ENCODE results near the gene SP8. TPM values are rescaled to one million over a fixed set of nuclear protein-coding genes. Genes with fewer than 3 reads are reported as not detected.

SP8 gene
- total and polyA plus RNA-seq, 9 of the 15 experiments (the other 6 are each of a cell fraction or from before 2014, with no cell fraction given): 0.04 to 1.2 (median 0.19) TPM

- TF ChIP-seq BRF2 (IDR thresholded peaks at IDR 0.05; ENCODE audit: borderline replicate concordance, insufficient read depth, insufficient read length): no peak
- TF ChIP-seq ZNF511 (CRISPR knock-in tag; IDR thresholded peaks at IDR 0.05): no peak
- TF ChIP-seq CREB1 (IDR thresholded peaks at IDR 0.05): peak; percentile 91
- peak; percentile 49; the same call in 1 of the 2 replicates for TF ChIP-seq CREB1 (CRISPR knock-in tag; IDR thresholded peaks at IDR 0.05)
- TF ChIP-seq ZKSCAN3 (CRISPR knock-in tag; IDR thresholded peaks at IDR 0.05): no peak
- TF ChIP-seq ZBED1 (IDR thresholded peaks at IDR 0.05): no peak
- TF ChIP-seq CBX3 (IDR thresholded peaks at IDR 0.05; ENCODE audit: borderline replicate concordance in 1 of 2, low read length in 2 of 2): peak in 1 of 2 experiments; percentile 23; a peak in 1 of 3 replicates
- peak; percentile 87 for TF ChIP-seq NKRF (IDR thresholded peaks at IDR 0.05; ENCODE audit: borderline replicate concordance)
- TF ChIP-seq SP2 (IDR thresholded peaks at IDR 0.05; ENCODE audit: extremely low read depth, low read depth, low read length, poor library complexity, severe bottlenecking): no peak
- peak; percentile 45; the same call in 1 of the 2 replicates for TF ChIP-seq HDAC2 (IDR thresholded peaks at IDR 0.05)
- TF ChIP-seq ZNF695 (CRISPR knock-in tag; IDR thresholded peaks at IDR 0.05): no peak
- peak; percentile 92 for TF ChIP-seq TCF7L2 (IDR thresholded peaks at IDR 0.05; ENCODE audit: low read depth, low read length)
- no peak for TF ChIP-seq POLR2H (tag; IDR thresholded peaks at IDR 0.05; ENCODE audit: low read depth)
- peak; percentile 38; the same call in 1 of the 2 replicates for TF ChIP-seq NFIC (IDR thresholded peaks at IDR 0.05)
- TF ChIP-seq DMBX1 (CRISPR knock-in tag; IDR thresholded peaks at IDR 0.05; ENCODE audit: borderline replicate concordance): no peak
- TF ChIP-seq PHB (CRISPR knock-in tag; IDR thresholded peaks at IDR 0.05): no peak
- 0 out of 2 replicates have a peak, but pooled peaks have one; percentile 24 for TF ChIP-seq NCOR1 (IDR thresholded peaks at IDR 0.05)
- TF ChIP-seq JUNB (CRISPR knock-in tag; conservative IDR thresholded peaks at IDR 0.05): no peak
- no peak for TF ChIP-seq ETV6 (IDR thresholded peaks at IDR 0.05; ENCODE audit: borderline replicate concordance in 1 of 2, low read depth in 2 of 2, low read length in 1 of 2)
- TF ChIP-seq ETV6 (CRISPR knock-in tag; IDR thresholded peaks at IDR 0.05; ENCODE audit: borderline replicate concordance): no peak
- TF ChIP-seq DLX4 (CRISPR knock-in tag; IDR thresholded peaks at IDR 0.05): no peak
- peak; percentile 67; the same call in 1 of the 2 replicates for TF ChIP-seq SMARCA5 (IDR thresholded peaks at IDR 0.05)
- TF ChIP-seq ZNF76 (CRISPR knock-in tag; IDR thresholded peaks at IDR 0.05; ENCODE audit: borderline replicate concordance): no peak
- TF ChIP-seq POLR2B (IDR thresholded peaks at IDR 0.05; ENCODE audit: low read depth, partially characterized antibody): peak; percentile 60
- TF ChIP-seq ZFP30 (CRISPR knock-in tag; IDR thresholded peaks at IDR 0.05; ENCODE audit: borderline replicate concordance): no peak
- TF ChIP-seq ZBTB17 (CRISPR knock-in tag; IDR thresholded peaks at IDR 0.05): no peak
Measured at GRCh38 chr7:20786779-20787659, at the start of gene SP8 (continued).
